SIG-M5 treated with dmso at 0.1 percent for 504 hours (cell line): ENCODE data around the gene MELK.

Experiments used
- DNase-seq: peaks from one replicate; lab custom pipeline; 2025; ENCODE audit not compliant: unreplicated experiment; lab: John Stamatoyannopoulos, UW

Gene MELK

DNA sequence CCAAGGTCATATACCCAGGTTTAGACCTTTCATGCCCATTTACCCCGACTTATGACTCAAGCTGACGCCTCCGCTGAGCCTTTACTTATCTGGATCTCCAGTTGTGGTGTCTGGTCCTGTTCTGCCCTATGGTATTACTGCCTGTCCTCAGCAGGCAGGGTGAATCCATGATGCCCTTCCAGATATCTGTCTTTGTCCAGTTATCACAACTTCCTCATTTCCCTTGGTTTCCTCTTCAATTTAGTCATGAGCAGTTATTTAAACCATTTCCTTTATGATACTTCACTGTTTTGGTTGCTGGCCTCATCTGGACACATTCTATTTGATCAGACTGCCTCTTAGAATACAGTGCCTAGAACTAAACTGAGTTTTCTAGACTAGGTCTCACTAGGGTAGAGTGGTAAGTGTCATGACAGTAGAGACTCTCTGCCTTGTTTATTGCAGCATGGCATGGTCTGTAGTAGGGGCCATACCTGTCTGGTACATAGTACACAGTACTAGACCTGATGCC is 93.3 kb downstream of the MELK start:
- no peak for DNase-seq

DNA sequence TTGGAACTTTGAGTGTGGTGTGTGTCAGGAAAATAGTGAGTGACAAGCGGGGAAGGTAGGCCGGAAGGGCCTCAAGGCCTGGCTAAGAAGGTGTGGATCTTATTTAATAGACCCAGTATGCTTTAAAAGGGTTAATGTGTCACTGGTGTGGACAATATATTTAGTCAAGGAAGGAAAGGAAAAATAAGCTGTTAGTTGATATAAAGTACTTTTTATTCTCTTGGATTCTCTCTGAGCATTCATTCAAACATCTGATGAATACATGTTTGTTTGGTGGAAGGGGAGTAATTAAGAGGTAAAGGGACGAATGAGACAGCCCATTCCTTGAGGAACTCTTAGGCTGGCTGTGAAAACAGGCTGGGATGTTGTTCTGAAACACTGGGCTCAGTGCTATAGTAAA is 98.9 kb downstream of the MELK start:
- DNase-seq, result no peak

DNA sequence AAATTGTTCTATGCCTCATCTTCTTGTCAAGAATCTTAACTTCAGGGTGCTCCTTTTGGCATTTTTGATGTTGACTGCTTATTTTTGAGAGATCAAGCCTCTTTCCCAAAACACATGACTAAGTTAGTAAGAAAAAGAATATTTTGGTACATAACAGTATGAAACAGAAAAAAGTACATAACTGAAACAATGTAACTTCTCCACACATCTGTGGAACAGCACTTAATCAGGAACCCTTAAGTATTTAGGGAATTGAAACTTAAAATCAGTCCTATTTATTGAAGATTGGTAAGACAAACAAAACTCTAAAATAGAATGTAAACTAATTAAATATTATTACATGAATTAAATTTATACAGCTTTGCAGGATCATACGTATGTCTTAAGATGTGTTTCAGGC is 103.4 kb downstream of the MELK start:
- DNase-seq, result no peak

DNA sequence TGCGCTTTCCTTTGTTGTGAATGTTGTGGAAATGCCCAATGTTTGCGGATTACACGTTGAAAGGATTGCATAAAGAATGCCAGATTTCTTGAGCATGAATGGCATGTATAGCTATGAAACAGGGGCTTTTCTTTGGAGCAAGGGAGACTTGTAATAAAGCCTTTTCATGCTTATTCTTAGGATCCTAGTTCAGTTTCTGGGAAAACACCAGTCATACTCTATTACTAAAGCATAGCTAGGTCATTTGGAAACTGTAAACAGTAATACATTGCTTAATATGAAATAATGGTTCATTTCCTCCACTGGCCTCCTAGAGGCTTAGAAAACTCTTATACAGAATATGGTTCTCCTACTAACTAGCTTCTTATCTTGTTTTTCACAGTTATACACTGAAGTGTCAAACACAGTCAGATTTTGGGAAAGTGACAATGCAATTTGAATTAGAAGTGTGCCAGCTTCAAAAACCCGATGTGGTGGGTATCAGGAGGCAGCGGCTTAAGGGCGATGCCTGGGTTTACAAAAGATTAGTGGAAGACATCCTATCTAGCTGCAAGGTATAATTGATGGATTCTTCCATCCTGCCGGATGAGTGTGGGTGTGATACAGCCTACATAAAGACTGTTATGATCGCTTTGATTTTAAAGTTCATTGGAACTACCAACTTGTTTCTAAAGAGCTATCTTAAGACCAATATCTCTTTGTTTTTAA is 104.2 kb downstream of the MELK start:
- no peak for DNase-seq

DNA sequence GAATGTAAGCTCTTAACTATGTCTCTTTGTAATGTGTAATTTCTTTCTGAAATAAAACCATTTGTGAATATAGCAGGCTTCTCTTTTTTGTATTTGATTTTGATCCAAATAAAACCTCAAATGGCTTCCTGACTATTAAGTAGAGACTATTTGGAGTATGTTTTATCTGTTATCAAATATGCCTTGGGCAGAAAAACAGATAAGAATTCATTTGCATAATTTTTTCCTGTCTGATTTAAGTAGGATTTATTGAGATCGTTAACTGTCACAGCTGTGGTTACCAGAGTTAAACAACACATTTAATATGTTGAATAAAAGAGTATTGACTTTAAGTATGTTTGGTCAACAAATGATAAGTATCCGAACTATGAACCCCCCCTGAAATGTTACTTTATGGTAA is 104.9 kb downstream of the MELK start:
- DNase-seq, result no peak

DNA sequence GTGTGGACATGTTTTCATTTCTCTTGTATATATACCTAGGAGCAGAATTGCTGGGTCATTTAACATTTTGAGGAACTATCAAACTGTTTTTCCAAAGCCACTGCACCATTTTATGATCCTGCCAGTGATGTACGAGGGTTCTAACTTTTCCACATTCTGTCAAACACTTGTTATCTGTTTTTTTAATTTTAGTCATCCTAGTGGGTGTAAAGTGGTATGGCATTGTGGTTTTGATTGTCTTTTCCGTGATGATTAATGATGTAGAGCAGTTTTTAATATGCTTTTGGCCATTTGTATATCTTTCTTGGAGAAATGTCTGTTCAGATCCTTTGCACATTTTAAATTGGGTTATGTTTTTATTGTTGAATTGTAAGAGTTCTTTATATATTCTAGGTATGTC is 107.0 kb downstream of the MELK start:
- no peak for DNase-seq

DNA sequence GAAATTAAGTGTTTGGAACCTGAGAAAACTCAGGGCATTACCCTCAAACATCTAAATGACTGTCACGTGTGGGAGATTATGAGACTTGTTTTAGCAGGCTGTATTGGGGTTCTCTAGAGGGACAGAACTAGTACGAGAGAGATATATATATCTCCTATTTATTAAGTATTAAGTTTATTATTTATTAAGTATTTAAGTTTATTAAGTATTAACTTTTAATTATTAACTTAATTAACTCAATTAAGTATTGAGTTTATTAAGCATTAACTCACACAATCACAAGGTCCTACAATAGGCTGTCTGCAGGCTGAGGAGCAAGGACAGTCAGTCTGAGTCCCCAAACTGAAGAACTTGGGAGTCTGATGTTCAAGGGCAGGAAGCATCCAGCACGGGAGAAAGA is 113.8 kb downstream of the MELK start:
- no peak for DNase-seq

DNA sequence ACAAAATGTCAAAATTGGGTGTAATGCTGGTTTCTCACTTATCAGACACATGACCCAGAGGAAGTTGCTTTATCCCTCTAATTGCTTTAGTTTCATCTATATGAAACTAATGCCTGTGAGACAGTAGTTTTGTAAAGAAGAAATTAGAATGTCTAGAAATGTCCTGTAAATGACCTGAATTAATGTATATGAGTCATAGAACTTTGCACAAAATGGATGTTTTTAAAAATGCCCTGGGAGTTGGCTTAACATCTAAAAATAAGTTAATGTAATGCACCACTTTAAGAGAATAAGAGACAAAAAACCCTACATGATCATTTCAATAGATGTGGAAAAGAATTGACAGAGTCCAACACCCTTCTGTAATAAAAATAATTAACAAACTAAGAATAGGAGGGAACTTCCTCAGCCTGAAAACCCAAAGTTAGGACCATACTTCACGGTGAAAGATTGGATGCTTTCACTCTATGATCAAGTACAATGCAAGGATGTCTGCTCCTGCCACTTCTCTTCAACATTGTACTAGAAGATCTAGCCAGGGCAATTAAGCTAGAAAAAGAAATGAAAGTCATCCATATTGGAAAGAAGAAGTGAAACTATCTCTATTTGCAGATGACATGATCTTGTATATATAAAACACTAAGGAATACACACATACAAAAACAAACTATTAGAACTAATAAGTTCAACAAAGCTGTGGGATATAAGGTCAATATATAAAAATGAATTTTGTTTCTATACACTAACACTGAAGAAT is 117.9 kb downstream of the MELK start:
- DNase-seq, result peak; percentile 40

DNA sequence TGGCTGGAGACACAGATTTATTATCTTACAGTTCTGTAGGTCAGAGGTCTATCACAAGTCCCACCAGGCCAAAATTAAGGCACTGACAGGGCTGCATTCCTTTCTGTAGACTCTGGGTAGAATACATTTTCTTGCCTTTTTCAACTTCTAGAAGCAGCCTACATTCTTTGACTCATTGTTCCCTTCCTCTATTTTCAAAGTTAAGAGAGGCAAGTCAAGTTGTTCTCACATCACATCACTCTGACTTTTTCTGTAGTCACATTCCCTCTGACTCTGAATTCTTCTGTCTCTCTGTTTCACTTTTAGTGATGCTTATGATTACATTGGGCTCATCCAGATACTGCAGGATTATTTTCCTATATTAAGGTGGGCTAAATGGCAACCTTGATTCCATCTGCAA is 119.0 kb downstream of the MELK start:
- no peak for DNase-seq

DNA sequence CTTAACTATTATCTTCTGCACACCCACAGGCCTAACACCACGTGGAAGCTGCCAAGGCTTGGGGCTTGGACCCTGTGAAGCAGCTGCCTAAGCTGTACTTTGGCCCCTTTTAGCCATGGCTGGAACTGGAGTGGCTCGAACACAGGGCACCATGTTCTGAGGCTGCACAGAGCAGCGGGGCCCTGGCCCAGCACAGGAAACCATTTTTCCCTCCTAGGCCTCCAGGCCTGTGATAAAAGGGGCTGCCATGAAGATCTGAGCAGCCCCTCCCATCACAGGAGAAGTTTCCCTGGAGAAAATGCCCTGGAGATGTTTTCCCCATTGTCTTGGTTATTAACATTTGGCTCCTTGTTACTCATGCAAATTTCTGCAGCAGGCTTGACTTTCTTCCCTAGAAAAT is 126.3 kb downstream of the MELK start:
- no peak for DNase-seq

DNA sequence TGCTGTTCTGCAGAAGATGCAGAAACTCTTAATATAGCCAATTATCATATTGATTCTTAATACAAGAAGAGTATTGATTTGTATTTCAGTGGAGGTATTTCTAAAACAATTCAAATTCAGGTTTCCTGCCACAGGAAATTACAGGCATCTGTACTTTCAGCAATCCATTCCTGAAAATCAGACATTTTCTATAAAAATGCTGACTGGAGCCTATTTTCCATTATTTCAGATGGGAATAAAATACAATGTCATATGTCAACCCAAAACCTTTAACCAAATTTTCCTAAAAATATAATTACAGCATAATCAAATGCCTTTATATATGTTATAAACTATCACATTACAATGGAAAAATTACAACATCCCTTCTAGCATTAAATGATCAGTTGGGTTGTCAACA is 131.5 kb downstream of the MELK start:
- DNase-seq, result no peak

DNA sequence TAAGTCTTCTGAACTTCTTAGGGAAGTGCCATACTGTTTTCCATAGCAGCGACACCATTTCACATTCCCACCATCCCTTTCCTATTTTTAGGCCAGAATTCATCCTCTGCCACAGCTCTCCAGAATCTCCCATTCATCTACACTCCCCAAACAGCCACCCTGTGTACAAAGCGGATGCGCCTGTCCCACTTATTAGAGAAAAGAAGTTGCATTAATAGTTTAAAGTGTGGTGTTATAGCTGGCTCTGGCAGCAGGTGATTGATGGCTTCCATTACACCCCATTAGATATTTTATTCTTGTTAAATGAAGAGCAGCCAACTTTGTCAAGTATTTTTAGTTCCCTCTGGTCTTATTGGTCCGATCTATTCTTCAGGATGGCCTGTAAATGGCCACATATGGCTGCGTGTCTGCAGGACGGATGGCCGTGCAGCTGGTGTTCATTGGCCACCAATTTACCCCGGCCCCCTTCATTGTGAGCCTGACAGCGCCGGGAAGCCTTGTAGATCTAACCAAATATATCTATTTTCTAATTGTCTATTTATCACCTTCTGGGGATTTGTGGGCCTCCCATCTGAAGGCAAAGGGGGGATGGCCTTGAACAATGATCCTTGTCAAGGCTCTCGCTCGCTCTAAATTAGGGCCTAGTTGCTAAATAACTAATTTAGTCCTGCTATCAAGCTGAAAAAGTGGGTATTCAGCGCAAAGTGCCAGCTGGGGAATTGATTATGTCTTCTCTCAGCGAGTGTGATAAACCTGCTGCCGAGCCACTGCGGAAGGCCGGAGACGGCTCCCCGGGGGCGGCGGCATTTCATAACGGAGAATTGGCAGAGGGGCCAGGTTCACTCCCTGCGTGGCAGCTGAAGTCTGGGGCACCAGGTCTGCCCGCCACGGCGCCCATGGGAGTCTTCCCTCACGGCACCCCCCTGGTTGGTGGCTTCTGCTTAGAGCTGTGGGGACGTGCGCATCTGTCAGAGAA is 141.1 kb downstream of the MELK start:
- no peak for DNase-seq

DNA sequence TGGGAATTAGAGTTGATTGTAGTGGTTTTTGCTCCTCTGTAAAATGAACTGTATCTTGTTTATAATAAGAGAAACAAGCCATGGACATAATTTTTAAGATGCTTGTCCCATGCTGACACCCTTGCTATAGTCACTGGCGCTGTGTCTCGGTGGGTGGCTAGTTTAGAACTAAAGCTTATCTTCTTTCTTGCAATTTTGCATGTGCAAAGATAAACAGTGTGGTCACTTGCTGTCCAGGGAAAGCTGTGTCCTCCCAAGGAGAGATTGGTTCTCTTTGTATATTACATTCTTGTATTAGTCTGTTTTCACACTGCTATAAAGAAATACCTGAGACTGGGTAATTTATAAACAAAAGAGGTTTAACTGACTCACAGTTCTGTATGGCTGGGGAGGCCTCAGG is 143.8 kb downstream of the MELK start:
- DNase-seq, result no peak

DNA sequence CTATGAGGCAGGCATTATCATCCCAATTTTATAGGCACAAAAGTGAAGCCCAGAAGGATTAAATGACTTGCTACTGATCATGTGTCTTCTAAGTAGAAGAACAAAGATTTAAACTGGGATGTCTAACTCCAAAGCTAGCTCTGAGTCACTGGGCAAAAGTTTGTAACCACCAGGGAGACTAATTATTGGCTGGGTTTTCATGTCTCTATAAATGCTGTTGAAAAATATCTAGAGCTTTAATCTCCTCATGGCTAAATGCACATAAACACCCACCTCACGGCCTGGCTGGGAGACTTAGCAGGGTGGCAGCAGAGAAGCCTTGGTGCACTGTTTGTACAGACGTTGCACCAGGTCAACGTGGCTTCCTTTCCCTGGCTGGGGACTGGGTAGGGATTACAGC is 144.6 kb downstream of the MELK start:
- DNase-seq, result no peak

DNA sequence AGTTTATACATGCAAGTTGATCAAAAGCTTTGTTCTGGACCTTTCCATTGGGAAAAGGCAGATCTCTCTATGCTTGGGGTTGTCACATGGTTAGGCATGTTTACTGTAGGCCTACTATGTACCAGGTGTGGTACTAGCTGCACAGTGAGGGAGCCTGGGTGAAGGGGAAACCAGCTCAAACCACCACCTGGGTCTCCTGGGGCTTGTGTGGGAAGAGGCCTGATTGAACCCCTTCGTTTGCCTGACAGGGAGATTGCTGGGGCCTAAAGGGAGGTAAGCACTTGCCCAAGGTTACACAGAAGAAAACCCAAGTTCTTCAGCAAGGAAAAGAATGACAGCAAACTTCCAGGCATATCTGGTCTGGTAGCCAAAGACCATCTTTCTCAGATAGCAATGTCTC is 145.9 kb downstream of the MELK start:
- DNase-seq, result no peak

DNA sequence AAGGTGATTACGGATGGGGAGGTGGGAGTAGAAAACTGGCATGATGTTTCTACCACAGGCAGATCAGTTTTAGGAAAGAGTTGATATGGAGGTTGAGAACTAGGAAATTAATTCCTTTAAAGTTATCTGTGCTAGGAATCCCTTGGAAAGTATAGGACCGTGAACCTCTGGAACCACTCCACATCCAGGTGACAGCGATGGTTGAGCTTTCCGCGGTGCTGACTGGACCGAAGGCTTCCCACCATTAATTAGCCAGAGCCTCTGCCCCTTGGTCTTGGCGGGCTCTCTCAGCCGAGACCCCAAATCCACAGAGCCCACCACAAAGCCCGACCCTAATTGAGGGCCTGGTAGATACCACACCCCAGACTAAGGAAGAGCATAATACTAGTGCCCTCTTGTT is 147.3 kb downstream of the MELK start:
- DNase-seq, result no peak

DNA sequence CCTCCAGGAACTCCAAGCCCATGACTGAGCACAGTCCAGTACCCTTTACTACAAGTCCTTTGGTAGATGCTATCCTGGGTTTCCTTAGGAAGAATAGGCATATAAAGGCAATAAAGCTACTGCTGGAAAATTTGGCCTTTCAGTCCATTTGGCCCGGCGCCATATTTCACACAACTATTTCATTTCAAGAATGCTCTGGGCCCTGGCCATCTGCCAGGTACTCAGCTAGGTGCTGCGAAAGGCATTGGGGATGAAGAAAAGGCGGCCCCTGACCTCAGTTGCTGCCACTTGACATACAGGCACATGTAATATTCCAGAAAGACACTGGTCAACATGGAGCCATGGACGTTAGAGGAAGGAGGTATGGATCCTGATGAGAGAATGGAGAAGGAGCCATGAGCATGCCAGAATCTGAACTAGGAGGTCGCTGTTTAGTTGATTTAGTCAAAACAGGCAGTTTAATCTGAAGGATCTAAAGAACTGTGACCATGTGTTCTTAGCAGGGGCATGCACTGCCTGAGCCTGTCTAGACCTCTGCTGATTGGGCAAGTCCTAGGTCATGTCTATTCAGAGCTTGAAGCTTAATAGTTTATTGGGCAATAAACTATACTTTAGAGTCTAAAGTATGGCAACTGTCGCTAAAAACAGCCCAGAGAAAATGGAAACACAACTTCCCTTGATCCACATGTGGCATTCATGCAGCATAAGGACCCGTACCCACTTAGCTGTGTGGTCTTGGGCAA is 149.3 kb downstream of the MELK start:
- DNase-seq, result no peak

DNA sequence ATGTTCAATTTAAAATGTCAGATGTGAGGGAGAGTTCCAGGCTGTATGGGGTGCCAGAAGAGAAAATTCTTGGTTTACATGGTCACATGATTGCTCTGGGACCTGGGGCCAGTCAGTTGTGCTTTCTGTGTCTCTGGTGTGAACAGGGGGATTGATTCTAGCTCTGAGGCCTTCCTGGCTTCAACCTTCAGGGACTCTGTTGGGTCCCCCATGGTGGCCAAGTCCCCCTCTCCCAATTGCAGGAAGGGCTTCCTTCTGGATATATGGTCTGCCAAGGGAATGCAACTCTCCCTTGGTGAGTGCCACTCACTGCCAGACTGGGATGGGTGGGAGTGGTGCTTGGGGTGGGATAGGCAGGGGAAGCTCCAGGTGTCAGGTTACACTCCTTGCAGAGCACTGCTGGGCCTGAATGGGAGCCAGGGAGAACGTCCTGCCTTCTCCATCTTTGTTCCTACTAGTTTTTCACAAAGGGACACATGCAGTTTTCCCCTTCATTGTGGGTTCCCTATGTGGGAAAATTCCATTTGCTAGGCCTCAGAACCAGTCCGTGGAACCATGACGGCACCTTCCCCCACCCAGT is 153.2 kb downstream of the MELK start:
- no peak for DNase-seq
